ENCODE measurements around the gene CCNJL.
"Not testable (repeated sequence)": the region's sequence is repeated elsewhere in the genome, so short reads cannot be mapped to it uniquely, and the experiment has no call there.

The CCNJL gene

GRCh38 chr5:160312134-160312959 lies at the start of gene CCNJL:
TSS of gene CCNJL (minus strand) at chr5:160312564. CDS start at chr5:160311923, 641 bp downstream.
- FAIRE-seq = no peak

DNA sequence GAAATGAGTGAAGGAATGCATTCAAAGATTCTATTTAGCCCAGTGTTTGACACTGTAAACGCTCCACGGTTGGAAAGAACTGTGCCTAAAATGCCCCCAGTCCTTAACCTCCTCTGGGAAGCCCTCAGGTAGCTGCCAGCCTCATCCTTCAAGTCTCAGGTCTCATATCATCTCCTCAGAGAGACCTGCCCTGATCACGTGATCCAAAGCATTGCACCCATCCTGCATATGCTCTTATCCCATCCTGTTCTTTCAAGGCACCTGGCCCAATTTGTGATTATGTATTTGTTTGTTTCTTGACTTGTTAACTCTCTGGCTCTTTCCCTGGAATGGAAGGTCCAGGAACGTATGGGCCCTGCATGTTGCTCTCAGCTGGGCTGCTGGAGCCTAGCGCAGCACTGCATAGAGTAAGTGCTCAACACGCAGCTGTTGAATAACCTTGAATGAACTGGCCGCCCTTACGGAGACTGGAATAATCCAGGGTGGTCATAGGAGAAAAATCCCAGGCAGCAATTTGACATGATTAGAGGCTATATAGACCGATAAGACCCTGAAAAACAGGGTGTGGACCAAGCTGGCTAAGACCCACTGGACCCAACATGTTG lies 49.4 kb upstream of the CCNJL start:
- FAIRE-seq = no peak

DNA sequence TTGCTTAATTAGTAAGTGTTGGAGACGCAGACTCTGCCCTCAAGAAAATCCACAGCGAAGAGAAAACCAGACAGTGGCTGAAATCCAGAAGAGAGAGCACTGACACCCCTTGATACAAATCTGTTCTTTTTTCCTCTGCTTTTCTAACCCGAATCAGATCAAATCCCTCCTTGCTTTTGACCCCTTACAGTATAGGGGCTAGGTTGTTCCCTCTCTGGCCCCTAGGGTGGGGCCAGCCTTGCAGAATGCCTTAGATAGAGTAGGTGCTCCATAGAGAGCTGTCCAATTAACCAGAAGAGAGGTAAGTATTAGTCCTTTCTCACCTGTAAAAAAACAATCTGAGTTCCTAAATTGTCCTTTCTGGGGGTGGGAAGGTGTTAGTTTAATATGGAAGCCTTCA lies 47.9 kb upstream of the CCNJL start:
- no peak for FAIRE-seq

- no peak for FAIRE-seq
Observed at GRCh38 chr5:160359816-160360215, 47.5 kb upstream of the CCNJL start.

DNA sequence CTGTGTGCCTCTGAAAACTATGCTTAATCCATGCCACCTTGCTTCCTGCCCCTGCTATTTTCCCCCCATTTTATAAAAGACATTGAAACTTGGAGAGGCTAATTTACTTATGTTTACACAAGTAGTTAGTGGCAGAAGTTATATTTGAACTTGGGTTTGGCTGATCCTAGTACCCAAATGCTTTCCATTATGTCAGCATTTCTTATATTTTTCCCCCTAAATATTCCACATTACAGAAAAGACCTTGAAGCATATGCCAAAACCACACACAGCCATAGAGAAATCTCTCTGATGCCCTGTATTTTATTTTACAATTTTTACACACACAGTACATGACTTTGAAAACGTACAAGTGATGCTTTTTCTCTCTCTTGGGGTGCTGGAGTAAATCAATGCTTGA lies 46.9 kb upstream of the CCNJL start:
- FAIRE-seq = no peak

DNA sequence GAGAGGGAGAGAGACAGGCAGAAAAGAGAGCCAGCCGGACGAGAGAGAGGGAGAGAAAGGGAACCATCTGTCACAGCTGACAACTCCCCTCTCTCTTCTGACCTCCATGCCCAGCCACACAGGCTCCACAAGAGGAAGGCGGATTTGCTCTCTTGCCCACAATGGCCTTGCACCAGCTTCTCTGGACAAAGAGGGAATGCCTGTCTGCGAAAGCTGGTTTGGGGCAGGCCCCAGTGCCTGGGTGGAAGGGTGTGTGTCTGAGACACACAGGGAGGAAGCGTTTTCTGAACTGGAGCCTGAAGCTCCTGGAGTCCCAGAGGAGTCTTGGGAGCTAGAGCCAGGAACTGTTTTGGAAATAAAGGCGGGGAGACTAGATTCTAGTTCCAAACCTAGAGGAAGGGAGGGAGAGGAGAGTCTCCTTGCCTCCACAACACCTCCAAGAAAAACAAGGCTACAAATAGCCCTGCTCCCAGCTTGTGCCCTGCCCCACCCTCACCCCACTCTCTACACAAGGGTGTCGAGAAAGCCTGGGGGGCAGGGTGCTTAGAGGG lies 45.6 kb upstream of the CCNJL start:
- no peak for FAIRE-seq

DNA sequence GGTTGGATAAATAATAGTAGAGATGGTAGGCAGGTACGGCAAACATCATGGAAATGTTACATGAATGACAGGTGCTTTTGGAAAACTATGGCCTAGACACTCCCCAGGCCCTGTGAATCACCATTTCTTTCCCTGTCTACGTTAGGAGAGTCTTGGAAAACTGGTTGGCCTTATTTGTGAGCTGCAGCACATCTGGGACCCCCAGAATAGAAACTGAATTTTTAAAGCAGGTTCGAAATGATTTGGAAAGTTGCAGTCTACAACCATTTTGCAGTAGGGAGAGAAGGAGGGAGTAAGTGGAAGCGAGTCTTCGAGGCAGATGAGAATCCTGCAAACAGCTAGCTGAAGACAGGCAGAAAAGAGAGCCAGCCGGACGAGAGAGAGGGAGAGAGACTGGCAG lies 45.0 kb upstream of the CCNJL start:
- no peak for FAIRE-seq

DNA sequence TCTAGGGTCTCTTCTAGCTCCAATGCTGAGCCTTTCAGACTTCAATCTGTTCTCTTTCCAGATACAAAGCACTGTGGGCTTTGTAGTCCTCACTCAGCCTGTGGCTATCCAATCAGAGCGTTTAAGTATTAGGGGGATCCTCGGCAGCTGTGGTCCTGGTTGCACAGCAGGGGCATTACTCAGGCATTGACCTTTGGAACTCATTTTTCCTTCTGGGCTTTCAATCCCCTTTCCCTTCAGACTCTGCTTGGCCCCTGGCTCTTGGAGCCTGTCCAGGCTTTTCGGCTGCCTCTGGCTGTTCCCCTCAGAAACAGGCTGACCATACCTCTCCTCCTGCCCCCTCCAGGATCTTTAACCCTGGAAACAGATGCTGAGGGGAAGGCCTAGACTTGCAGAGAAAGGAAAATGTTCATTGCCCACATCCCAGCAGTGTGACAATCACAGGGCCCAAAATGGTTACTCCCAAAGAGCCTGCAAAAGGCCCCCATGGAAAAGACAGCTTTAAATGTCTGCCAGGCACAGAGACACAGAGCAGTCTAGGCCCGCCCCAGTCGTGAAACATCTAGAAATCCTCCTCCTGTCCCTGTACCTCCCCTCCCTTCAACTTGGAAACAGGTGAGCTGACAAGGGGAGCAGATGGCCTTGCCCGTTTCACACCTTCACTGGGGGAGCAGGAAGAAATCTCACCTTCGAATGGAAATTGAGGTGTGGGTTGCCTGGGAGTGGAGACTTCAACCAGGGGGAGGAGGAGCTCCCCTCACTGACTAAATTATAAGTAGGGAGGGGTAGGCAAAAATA lies 44.4 kb upstream of the CCNJL start:
- FAIRE-seq = no peak

GRCh38 chr5:160354666-160355065 lies 42.3 kb upstream of the CCNJL start:
- FAIRE-seq = no peak

DNA sequence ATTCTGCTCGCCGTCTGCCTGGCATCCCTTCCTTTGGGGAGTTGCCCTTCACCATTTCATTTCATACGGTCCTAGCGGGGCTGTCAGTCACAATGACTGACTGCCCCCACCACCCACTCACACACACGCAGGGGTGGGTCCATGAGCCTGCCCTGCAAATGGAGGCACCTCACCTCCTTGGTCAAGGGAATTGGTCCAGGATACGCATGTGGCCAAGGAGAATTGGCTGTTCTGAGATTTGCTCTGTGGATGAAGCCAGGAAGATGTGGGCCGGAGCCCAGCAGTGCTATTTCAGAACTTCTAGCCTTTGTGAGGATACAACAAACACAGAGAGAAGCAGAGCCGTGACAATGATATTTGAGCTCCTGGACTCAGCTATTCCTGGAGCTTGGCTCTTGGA lies 41.0 kb upstream of the CCNJL start:
- no peak for FAIRE-seq

- FAIRE-seq = no peak
Observed at GRCh38 chr5:160352308-160352707, 39.9 kb upstream of the CCNJL start.

GRCh38 chr5:160349935-160350303 lies 37.6 kb upstream of the CCNJL start:
- FAIRE-seq = no peak

DNA sequence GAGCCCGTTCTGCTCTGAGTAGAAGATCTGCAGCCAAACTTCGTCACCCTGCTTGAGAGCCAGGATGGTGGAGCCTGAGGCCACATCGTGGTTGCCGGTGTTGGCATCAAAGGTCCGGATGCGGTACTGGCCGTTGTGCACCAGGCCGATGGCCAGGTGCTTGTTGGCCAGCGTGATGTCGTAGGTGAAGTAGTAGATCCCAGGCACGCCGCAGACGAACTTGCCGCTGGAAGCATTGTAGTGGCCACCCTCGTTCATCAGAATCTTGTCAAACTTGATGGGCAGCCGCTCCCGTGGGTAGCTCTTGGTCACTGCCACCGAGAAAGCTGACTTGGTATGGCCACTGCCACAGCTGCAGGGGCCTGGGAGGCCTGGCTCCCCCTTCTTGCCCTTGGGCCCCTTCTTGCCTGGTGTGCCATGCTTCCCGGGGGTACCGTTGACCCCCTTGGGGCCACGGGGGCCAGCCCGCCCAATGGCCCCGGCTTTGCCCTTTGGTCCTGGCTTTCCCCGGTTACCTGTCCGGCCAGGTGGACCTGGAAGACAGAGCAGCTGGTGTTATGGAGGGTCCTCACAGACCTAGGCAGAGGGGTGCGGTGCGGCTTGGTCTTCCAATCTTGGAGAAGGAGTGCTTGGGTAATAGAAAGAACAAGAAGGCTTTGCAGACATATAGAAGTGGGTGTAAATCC lies 37.0 kb upstream of the CCNJL start:
- no peak for FAIRE-seq

DNA sequence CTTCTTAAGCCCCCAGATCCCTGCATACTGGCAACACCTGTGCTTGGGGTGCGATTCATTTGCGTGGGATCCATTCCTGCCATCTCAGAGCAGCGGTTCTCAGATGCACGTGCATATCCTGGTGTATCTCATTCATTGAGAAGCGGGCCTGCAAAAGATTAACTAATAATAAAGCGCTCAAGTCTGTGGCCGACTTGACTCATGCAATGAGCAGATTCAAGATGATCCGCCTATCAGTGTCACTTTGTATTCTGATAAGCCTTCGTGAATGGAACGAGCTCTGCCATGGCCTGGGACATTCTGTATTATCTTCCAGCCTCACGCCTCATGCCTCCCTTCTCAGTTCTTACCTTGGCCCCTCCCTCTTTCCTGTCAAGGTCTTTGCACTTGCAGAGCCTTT lies 35.7 kb upstream of the CCNJL start:
- no peak for FAIRE-seq

DNA sequence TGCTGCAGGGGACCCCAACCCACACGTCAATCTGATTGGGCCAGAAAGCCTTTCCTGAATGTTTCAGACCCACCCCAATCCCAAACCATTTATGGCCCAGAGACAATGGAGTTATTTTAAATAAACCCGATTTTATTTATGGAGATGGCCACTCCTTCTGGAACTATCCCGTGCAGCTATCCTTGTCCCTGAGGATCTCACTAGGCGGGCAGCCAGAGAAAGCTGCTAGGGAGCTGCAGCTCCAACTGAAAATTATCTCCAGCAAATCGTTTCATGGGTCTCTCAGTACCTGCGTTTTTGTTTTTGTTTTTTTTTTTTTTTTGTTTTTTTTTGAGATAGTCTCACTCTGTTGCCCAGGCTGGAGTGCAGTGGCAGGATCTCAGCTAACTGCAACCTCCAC lies 35.1 kb upstream of the CCNJL start:
- no peak for FAIRE-seq

DNA sequence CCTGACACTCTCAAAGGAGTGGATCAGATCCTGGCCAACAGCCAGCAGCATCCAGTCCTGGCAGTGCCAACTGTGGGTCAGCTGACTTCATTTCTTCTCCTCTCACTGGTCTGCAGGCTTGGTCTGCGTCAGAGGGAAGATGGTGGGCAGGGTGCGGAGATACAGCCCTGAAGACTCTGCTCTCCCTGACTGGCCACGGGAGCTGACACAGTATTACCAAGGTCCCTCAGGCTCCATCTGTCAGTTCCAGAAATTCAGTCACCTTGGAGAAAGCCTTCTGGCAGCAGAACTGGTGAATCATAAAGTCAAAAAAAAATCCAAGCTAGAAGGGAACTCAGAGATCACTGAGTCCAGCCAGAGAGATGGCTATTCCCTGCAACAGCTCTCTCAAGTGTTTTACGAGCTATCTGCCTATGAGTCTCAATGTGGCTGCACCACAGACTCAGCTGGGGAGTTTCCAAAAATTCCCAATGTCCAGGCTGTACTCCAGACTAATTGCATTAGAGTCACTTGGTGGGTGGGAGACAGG lies 30.1 kb upstream of the CCNJL start:
- FAIRE-seq = no peak

DNA sequence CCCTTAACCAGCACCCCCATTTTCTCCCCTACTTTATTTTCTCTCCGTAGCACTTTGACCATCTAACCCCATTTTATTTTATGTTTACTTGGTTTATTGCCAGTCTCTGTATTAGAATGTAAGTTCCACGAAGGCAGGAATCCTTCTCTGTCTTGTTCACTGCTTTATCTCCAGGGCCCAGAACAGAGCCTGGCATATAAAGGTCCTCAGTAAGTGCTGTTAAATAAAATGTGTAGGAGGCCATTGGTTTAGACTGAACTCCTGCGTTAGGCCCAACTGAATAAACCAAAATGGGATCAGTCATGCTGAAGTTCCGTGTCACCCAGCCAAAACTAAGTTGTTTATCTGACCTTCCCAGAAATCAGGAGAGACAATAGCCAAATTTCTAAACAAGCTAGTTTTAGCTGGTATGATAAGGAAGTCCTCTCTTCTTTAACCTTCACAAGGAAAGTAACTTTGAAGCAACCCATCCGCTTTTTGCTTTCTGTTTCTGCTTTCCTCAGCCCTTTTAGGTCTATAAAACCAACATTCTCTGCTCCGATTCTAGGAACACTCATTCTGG lies 29.0 kb upstream of the CCNJL start:
- no peak for FAIRE-seq

GRCh38 chr5:160340513-160340912 lies 28.1 kb upstream of the CCNJL start:
- FAIRE-seq = not testable (repeated sequence)

- no peak for FAIRE-seq
Observed at GRCh38 chr5:160339406-160340130, 27.2 kb upstream of the CCNJL start.

DNA sequence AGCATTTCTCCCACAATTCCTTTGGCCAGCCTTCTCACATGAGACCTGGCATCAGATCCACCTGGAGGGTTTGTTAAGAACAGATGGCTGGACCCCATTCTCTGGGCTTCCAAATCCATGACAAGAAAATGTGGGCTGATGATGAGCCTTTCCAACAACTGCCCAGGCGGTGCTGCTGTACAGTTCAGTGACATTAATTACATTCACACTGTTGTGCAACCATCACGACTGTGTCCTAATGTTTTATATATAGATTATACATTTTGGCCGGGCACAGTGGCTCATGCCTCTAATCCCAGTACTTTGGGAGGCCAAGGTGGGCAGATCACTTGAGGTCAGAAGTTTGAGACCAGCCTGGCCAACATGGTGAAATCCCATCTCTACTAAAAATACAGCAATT lies 22.4 kb upstream of the CCNJL start:
- not testable (repeated sequence) for FAIRE-seq

GRCh38 chr5:160333721-160334120 lies 21.4 kb upstream of the CCNJL start:
- FAIRE-seq = no peak

DNA sequence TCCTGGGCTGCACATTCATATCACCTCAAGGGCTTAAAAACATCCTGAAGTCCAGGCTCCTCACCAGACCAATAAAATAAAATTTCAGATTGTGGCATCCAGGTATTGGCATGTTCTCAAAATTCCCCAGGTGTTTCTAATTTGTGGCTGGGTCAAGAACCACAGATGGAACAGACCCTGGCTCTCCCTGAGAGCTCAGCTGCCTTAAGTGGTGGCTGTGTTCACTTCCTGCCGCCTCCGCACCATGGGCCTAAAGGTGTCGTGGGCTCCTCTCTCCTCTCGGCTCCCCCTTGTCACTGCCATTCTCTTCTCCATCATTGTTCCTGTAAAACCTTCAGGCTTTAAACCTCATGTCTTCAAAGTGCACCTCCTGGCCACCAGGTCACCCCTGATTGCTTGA lies 17.8 kb upstream of the CCNJL start:
- FAIRE-seq = no peak

All from TTC549 (cell line).